ENCODE data around the gene ZNF790.

DNA sequence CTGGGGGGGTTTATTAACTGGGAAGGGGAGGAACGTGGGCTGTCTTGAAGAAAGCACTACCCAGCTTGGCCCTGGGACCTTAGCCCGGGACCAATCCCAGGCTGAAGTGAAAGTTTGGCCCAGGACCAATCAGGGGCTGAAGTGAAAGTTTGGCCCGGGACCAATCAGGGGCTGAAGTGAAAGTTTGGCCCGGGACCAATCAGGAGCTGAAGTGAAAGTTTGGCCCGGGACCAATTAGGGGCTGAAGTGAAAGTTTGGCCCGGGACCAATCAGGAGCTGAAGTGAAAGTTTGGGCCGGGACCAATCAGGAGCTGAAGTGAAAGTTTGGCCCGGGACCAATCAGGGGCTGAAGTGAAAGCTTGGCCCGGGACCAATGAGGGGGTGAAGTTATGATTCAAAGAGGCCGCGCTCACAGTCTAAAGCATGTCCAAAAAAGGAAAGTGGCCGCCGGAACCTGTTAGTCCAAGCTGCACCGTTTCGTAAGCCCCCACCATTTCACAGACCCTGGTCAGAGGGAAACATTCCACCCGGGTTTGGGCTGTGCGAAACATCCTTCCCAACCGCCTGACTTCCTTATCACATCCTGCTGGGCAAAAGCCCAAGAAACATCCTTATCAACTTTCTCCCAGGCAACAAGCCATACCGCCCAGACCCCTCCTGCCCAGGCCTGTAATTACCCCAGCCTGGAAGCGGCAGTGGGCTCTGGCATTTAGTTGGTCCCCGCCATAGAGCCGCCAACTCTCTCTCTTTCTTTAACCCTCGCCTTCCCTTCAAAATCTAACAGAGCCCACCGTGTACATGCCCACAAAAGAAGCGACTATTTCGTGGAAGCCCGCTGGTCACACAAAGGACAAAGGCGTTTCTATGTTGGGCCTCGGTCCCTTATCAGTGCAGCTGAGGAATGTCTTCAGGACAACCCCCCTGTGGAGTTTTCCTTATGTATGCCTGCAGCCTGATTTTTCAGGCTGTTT lies 66.6 kb downstream of the ZNF790 start:
- TF ChIP-seq, protein P1, sequence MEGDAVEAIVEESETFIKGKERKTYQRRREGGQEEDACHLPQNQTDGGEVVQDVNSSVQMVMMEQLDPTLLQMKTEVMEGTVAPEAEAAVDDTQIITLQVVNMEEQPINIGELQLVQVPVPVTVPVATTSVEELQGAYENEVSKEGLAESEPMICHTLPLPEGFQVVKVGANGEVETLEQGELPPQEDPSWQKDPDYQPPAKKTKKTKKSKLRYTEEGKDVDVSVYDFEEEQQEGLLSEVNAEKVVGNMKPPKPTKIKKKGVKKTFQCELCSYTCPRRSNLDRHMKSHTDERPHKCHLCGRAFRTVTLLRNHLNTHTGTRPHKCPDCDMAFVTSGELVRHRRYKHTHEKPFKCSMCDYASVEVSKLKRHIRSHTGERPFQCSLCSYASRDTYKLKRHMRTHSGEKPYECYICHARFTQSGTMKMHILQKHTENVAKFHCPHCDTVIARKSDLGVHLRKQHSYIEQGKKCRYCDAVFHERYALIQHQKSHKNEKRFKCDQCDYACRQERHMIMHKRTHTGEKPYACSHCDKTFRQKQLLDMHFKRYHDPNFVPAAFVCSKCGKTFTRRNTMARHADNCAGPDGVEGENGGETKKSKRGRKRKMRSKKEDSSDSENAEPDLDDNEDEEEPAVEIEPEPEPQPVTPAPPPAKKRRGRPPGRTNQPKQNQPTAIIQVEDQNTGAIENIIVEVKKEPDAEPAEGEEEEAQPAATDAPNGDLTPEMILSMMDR (conservative IDR thresholded peaks at IDR 0.05; ENCODE audit: low read depth, low read length): no peak
- TF ChIP-seq EZH2 (IDR thresholded peaks at IDR 0.05; ENCODE audit: borderline replicate concordance, low read depth, low read length, poor library complexity, severe bottlenecking): no peak
